ENCODE measurements around the gene ZFPM1. TPM values are rescaled to one million over a fixed set of nuclear protein-coding genes. Genes with fewer than 3 reads are reported as not detected.
A peak's percentile ranks its signal among the peaks of the same experiment; 100 is the strongest.

ZFPM1 gene
- total and polyA plus RNA-seq, 4 donors: 0.19 to 12.8 (median 5.3) TPM

- Histone ChIP-seq H3K4me3 (ENCODE audit: low read depth in 1 of 3, low read length in 3 of 3) (no peak overlapping the region), H3K4me1 (ENCODE audit: control insufficient read depth in 4 of 4, insufficient read depth in 4 of 4, low read length in 3 of 4) (peaks cover 0 to 3% (median 0%) of the 10 kb centered on the region in 4 donors), H3K9me3 (ENCODE audit: control insufficient read depth in 4 of 4, low read length in 3 of 4) (no peaks in the 10 kb centered on the region), H3K27me3 (ENCODE audit: control insufficient read depth in 4 of 4, insufficient read depth in 4 of 4, low read length in 3 of 4) (no peaks in the 10 kb centered on the region), H3K36me3 (ENCODE audit: control insufficient read depth in 4 of 4, insufficient read depth in 3 of 4, low read depth in 1 of 4, low read length in 3 of 4) (peaks cover 0 to 32% (median 14%) of the 10 kb centered on the region in 4 donors), H3K27ac (ENCODE audit: low read depth in 1 of 2, low read length in 2 of 2) (no peak overlapping the region), H3K9ac (ENCODE audit: low read depth in 1 of 2, low read length in 2 of 2) (no peak overlapping the region)
- TF ChIP-seq YY1 (IDR thresholded peaks at IDR 0.05) (no peak), GABPA (IDR thresholded peaks at IDR 0.05 in 1 of 2, conservative IDR thresholded peaks at IDR 0.05 in 1 of 2) (no peak), FOXA2 (IDR thresholded peaks at IDR 0.05) (no peak), EGR1 (IDR thresholded peaks at IDR 0.05; ENCODE audit: low read depth in 2 of 2) (no peak), RXRA (IDR thresholded peaks at IDR 0.05) (no peak), JUND (IDR thresholded peaks at IDR 0.05) (no peak), NR2F2 (IDR thresholded peaks at IDR 0.05) (no peak), FOXA1 (IDR thresholded peaks at IDR 0.05) (no peak), SP1 (IDR thresholded peaks at IDR 0.05) (no peak), RAD21 (IDR thresholded peaks at IDR 0.05) (no peak), MAX (IDR thresholded peaks at IDR 0.05) (no peak), TAF1 (conservative IDR thresholded peaks at IDR 0.05) (no peak), HNF4A (conservative IDR thresholded peaks at IDR 0.05) (no peak), ZBTB33 (IDR thresholded peaks at IDR 0.05) (no peak), HNF4G (IDR thresholded peaks at IDR 0.05) (no peak)
- TF ChIP-seq, protein P1, sequence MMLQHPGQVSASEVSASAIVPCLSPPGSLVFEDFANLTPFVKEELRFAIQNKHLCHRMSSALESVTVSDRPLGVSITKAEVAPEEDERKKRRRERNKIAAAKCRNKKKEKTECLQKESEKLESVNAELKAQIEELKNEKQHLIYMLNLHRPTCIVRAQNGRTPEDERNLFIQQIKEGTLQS (IDR thresholded peaks at IDR 0.05): no peak
- TF ChIP-seq, protein P2, sequence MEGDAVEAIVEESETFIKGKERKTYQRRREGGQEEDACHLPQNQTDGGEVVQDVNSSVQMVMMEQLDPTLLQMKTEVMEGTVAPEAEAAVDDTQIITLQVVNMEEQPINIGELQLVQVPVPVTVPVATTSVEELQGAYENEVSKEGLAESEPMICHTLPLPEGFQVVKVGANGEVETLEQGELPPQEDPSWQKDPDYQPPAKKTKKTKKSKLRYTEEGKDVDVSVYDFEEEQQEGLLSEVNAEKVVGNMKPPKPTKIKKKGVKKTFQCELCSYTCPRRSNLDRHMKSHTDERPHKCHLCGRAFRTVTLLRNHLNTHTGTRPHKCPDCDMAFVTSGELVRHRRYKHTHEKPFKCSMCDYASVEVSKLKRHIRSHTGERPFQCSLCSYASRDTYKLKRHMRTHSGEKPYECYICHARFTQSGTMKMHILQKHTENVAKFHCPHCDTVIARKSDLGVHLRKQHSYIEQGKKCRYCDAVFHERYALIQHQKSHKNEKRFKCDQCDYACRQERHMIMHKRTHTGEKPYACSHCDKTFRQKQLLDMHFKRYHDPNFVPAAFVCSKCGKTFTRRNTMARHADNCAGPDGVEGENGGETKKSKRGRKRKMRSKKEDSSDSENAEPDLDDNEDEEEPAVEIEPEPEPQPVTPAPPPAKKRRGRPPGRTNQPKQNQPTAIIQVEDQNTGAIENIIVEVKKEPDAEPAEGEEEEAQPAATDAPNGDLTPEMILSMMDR (IDR thresholded peaks at IDR 0.05; ENCODE audit: low read depth, low read length, missing input control): no peak
- TF ChIP-seq, protein P3, sequence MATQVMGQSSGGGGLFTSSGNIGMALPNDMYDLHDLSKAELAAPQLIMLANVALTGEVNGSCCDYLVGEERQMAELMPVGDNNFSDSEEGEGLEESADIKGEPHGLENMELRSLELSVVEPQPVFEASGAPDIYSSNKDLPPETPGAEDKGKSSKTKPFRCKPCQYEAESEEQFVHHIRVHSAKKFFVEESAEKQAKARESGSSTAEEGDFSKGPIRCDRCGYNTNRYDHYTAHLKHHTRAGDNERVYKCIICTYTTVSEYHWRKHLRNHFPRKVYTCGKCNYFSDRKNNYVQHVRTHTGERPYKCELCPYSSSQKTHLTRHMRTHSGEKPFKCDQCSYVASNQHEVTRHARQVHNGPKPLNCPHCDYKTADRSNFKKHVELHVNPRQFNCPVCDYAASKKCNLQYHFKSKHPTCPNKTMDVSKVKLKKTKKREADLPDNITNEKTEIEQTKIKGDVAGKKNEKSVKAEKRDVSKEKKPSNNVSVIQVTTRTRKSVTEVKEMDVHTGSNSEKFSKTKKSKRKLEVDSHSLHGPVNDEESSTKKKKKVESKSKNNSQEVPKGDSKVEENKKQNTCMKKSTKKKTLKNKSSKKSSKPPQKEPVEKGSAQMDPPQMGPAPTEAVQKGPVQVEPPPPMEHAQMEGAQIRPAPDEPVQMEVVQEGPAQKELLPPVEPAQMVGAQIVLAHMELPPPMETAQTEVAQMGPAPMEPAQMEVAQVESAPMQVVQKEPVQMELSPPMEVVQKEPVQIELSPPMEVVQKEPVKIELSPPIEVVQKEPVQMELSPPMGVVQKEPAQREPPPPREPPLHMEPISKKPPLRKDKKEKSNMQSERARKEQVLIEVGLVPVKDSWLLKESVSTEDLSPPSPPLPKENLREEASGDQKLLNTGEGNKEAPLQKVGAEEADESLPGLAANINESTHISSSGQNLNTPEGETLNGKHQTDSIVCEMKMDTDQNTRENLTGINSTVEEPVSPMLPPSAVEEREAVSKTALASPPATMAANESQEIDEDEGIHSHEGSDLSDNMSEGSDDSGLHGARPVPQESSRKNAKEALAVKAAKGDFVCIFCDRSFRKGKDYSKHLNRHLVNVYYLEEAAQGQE (IDR thresholded peaks at IDR 0.05): no peak
- peak; percentile 35 for DNase-seq (ENCODE audit: low spot score)
- 90% methylated on average over 37 of the region's 37 CpGs for WGBS
Measured at GRCh38 chr16:88532434-88533241, 79.6 kb downstream of the ZFPM1 start.

All from liver (tissue), 9 donors.